Fibroblast of pulmonary artery (primary cell): ENCODE results near the gene VWA8.

Experiments used
- DNase-seq: peaks from one replicate; pipeline ENCODE4 v3.0.0-alpha.2; 2010; ENCODE audit warnings: low read depth
- H3K4me3 ChIP-seq: replicated peaks from 2 replicates; pipeline ENCODE4 v1.5.1; 2011; ENCODE audit warnings: low read depth, mild to moderate bottlenecking, control low read depth, low read length, moderate library complexity
- TF ChIP-seq, protein P1 (sequence below): IDR thresholded peaks from 2 replicates; pipeline ENCODE4 v1.5.1; 2011; ENCODE audit warnings: mild to moderate bottlenecking, control low read depth, low read length, inconsistent platforms; ENCODE audit errors: missing control alignments

VWA8 gene

DNA sequence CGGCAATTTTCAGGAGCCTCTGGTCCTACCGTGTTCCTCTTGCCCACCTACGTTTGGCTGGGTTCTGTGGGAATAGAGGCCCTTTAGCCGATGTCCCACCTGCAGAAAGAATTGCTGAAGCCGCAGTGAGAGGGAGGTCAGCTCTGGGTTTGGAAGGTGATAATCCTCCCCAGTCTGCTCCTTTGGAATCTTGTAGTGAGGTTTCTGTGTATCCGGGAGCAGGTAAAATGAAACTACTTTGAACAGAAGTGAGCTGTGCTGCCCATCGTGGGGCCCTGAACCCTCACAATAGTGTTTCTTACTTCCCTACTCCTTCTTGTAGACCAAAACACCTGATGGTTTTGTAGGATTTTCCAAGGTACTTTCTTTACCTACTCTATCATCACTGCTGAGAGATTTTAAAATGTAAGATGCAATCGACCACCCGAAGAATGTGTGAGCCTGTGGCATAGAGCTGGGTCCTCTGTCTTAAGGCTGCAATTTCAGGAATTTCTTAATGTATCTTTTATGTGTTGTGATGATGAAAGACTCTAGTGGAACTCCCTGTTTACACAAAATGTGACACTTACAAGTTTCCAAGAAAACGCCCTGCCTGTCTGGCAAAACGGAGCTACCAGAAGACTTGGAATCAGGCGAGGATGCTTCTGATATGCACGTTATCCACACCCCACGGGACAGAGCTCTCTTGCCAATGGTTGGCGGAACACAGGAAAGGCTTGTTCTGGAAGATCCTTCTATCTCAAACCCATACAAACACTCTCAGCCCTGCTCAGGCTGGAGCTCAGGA lies 427.4 kb downstream of the VWA8 start:
- TF ChIP-seq, protein P1, sequence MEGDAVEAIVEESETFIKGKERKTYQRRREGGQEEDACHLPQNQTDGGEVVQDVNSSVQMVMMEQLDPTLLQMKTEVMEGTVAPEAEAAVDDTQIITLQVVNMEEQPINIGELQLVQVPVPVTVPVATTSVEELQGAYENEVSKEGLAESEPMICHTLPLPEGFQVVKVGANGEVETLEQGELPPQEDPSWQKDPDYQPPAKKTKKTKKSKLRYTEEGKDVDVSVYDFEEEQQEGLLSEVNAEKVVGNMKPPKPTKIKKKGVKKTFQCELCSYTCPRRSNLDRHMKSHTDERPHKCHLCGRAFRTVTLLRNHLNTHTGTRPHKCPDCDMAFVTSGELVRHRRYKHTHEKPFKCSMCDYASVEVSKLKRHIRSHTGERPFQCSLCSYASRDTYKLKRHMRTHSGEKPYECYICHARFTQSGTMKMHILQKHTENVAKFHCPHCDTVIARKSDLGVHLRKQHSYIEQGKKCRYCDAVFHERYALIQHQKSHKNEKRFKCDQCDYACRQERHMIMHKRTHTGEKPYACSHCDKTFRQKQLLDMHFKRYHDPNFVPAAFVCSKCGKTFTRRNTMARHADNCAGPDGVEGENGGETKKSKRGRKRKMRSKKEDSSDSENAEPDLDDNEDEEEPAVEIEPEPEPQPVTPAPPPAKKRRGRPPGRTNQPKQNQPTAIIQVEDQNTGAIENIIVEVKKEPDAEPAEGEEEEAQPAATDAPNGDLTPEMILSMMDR, result no peak
- no peak overlapping the region for H3K4me3 ChIP-seq
- DNase-seq, result peak; percentile 7

DNA sequence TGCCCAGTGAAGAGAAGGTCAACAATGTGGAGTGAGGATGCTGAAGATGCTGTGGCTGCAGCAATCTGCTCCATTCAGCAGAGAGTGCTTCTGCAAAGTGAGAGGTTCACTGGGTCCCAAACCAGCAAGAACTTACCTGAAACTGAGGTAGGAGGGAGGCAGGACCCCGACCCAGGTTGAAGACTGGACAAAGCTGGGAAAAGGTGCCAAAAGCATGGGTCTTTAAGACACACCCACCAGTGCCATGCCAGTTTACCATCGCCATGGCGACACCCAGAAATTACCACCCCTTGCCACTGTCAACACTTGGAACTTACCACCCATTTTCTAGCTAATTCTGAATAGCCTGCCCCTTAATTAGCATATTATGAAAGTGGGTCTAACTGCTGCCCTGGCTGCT lies 432.9 kb downstream of the VWA8 start:
- no peak overlapping the region for H3K4me3 ChIP-seq
- TF ChIP-seq, protein P1, result no peak
- DNase-seq, result no peak

DNA sequence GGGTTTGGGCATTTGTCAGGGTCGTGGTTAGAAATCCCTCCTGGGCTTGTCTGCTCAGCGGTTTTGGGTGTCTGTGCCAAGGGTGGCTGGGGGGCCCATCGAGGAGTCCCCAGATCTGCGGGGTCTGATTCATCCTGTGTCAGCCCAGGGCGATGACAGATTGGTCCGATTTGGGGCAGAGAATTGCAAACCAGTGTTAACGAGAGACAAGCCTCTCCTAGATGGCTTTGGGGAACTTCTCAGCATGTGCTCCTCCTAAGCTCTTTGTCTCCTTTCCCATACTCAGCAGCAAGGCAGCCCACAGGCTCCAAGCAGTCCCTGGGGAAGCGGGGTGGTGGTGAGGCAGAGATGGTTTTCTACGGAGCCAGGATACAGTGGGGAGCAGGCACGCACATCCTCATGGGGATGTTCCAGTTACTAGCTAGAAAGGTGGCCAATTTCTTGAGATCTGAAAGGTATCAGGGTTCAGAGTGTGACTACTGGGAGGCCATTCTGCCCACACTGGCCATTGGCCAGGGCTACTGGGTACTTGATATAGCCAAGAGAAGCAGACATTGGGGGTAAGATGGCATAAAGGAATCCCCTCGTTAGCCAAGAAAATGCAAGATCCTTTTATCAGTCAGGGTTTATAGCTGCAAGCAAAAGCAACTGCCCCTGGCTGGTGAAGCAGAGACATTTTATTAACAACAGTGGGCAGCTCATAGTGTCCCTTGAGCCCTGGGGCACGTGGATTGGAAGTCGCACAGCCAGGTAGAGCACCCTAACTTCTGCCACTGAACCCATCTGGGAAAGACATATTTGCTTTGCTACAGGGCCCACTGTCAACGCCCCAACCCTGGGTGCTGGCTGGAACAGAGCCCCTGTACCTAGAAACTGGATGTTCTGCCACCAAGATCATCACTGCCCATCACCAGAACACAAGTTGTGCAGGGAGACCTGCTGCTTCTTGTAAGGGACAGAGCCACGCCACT lies 440.0 kb downstream of the VWA8 start:
- H3K4me3 ChIP-seq, result no peak overlapping the region
- TF ChIP-seq, protein P1, result no peak
- DNase-seq, result no peak

DNA sequence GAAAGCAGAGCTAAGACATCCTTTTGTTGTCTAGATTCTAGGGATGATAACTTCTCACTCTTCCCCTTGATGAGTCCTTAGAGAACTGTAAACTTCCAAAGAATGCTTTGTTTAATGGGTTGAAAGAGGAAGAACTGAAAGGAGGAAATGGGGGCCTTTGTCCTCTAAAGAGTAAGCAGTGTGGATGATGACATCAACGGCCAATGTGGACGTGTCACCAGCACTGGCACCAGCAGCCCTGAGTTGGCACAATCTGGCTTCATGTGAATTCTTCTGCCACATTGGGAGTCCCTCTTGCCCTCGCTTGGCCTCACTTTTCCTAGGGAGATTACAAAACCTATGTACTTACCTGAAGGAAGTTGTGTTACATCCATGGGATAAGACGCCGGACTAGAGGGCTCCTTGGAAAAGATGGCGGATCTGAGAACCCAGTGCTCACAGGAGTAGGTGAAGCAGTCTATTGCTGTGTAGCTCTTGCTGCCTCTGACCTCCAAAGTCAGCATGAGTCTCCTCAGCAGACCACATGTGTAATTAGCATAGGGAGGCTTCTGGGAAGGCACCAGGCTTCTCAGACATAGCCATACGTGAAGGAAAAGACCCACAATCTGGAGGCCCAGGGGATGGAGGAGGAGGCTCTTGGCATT lies 440.8 kb downstream of the VWA8 start:
- TF ChIP-seq, protein P1, result no peak
- DNase-seq, result no peak
- H3K4me3 ChIP-seq, result no peak overlapping the region
